ENCODE data around the gene WDR82.

WDR82 gene

GRCh38 chr3:52278510-52279069 lies at the start of gene WDR82:
TSS of gene WDR82 (minus strand) at chr3:52278649. CDS start at chr3:52278361, 288 bp downstream.
- DNase-seq: no peak

- no peak for DNase-seq
Observed at GRCh38 chr3:52327486-52328290, 49.2 kb upstream of the WDR82 start.

- DNase-seq: no peak
Observed at GRCh38 chr3:52326976-52327375, 48.5 kb upstream of the WDR82 start.

GRCh38 chr3:52325686-52326085 lies 47.2 kb upstream of the WDR82 start:
- no peak for DNase-seq

GRCh38 chr3:52324676-52325075 lies 46.2 kb upstream of the WDR82 start:
- DNase-seq: no peak

- no peak for DNase-seq
Observed at GRCh38 chr3:52323526-52324295, 45.3 kb upstream of the WDR82 start.

GRCh38 chr3:52322466-52322865 lies 44.0 kb upstream of the WDR82 start:
- DNase-seq: no peak

- no peak for DNase-seq
Observed at GRCh38 chr3:52321481-52321880, 43.0 kb upstream of the WDR82 start.

GRCh38 chr3:52319921-52320595 lies 41.6 kb upstream of the WDR82 start:
- DNase-seq: no peak

GRCh38 chr3:52318186-52318816 lies 39.9 kb upstream of the WDR82 start:
- no peak for DNase-seq

GRCh38 chr3:52317208-52318000 lies 39.0 kb upstream of the WDR82 start:
- no peak for DNase-seq

- no peak for DNase-seq
Observed at GRCh38 chr3:52315977-52316764, 37.7 kb upstream of the WDR82 start, which contains the start of gene DNAH1. TSS of gene DNAH1 (plus strand) at chr3:52316319. CDS start at chr3:52322443, 6,124 bp downstream.

GRCh38 chr3:52315006-52315405 lies 36.6 kb upstream of the WDR82 start:
- DNase-seq: no peak

GRCh38 chr3:52314489-52314888 lies 36.0 kb upstream of the WDR82 start:
- no peak for DNase-seq

GRCh38 chr3:52313774-52314188 lies 35.3 kb upstream of the WDR82 start:
- DNase-seq: no peak

- no peak for DNase-seq
Observed at GRCh38 chr3:52313188-52313773, 34.8 kb upstream of the WDR82 start.

GRCh38 chr3:52311576-52312119 lies 33.2 kb upstream of the WDR82 start:
- peak; percentile 12 for DNase-seq

GRCh38 chr3:52310861-52311575 lies 32.6 kb upstream of the WDR82 start:
- DNase-seq: no peak

GRCh38 chr3:52308308-52308707 lies 29.9 kb upstream of the WDR82 start:
- DNase-seq: no peak

- no peak for DNase-seq
Observed at GRCh38 chr3:52306978-52307377, 28.5 kb upstream of the WDR82 start.
